Activated CD8-positive, alpha-beta T cell treated with anti-CD3 and anti-CD28 coated beads for 36 hours (primary cell): ENCODE results near the gene VPS16. TPM values are rescaled to one million over a fixed set of nuclear protein-coding genes. Genes with fewer than 3 reads are reported as not detected.

ENCODE experiments used
- ATAC-seq: fragments of 200-7000 bp; cut with Tn5 transposase; one replicate; pipeline ENCODE4 v1.10.0; 2021; ENCODE audit warnings: mild to moderate bottlenecking, moderate library complexity
- CTCF ChIA-PET: fragments of 350-600 bp; sonication (Branson Sonifier 250); formaldehyde crosslinking; loops from one replicate; lab custom pipeline; 2021; ENCODE audit warnings: antibody characterized with exemption; lab: Charles Lee
- POLR2A ChIA-PET: fragments of 350-600 bp; sonication (Branson Sonifier 250); formaldehyde crosslinking; loops from one replicate; lab custom pipeline; 2021; ENCODE audit warnings: antibody characterized with exemption; lab: Charles Lee
- DNase-seq: peaks from one replicate; pipeline ENCODE4 v3.0.0-alpha.2; 2020
- H3K27ac Mint-ChIP-seq: one replicate; pipeline ENCODE4 v1.8.0; 2021; ENCODE audit warnings: mild to moderate bottlenecking, mixed read lengths
- H3K27me3 Mint-ChIP-seq: one replicate; pipeline ENCODE4 v1.8.0; 2021; ENCODE audit warnings: mixed read lengths
- H3K36me3 Mint-ChIP-seq: one replicate; pipeline ENCODE4 v1.8.0; 2021; ENCODE audit warnings: low read depth, mixed read lengths
- H3K4me1 Mint-ChIP-seq: one replicate; pipeline ENCODE4 v1.8.0; 2021; ENCODE audit warnings: low read depth, mixed read lengths
- H3K4me3 Mint-ChIP-seq: one replicate; pipeline ENCODE4 v1.8.0; 2021; ENCODE audit warnings: mild to moderate bottlenecking, moderate library complexity, mixed read lengths
- H3K9me3 Mint-ChIP-seq: one replicate; pipeline ENCODE4 v1.8.0; 2021; ENCODE audit warnings: mixed read lengths
- CTCF ChIP-seq: fragments of 200-600 bp; IDR thresholded peaks from one replicate; pipeline ENCODE4 v1.8.0; 2022; ENCODE audit warnings: antibody characterized with exemption, mild to moderate bottlenecking
- intact Hi-C: fragments of 100-400 bp; cut with micrococcal nuclease; formaldehyde crosslinking; loops from one replicate; pipeline ENCODE4 v1.10.0; 2022
- total RNA-seq, 2 experiments: library from RNA; stranded (reverse); gene quantifications; one replicate each; pipeline ENCODE4 v1.2.3, GENCODE V29; 2021

The VPS16 gene
- total RNA-seq, 2 experiments from 2014 or later = 34.5 to 38.7 TPM

- H3K27ac Mint-ChIP-seq = no peak overlapping the region
- H3K4me3 Mint-ChIP-seq = no peak overlapping the region
Observed at GRCh38 chr20:2909953-2910352, 69.4 kb downstream of the VPS16 start.

GRCh38 chr20:2911200-2911599 is 70.7 kb downstream of the VPS16 start:
- POLR2A ChIA-PET = no interaction called here
- no peaks in the 10 kb centered on the region for H3K27me3 Mint-ChIP-seq
- no peak for TF ChIP-seq CTCF
- peaks cover 8% of the 10 kb centered on the region for H3K4me1 Mint-ChIP-seq
- no peak overlapping the region for H3K4me3 Mint-ChIP-seq
- intact Hi-C loops = loop anchor here (10.0 kb wide), 1 partner anchor 74 kb away; no protein-coding TSS in a partner anchor
- H3K9me3 Mint-ChIP-seq = no peaks in the 10 kb centered on the region
- DNase-seq (no peak), ATAC-seq (peak; percentile 88)
- CTCF ChIA-PET = interaction anchor here (1.2 kb wide), 1 partner anchor 224 kb away, joined by 3 read pairs; no protein-coding TSS in a partner anchor
- no peak overlapping the region for H3K27ac Mint-ChIP-seq
- H3K36me3 Mint-ChIP-seq = peaks cover 8% of the 10 kb centered on the region

More at GRCh38 chr20:2909953-2910352, 69.4 kb downstream of the VPS16 start:
- Mint-ChIP-seq H3K9me3 (no peaks in the 10 kb centered on the region), H3K36me3 (peaks cover 8% of the 10 kb centered on the region), H3K27me3 (no peaks in the 10 kb centered on the region), H3K4me1 (peaks cover 13% of the 10 kb centered on the region)
- ChIA-PET POLR2A (no interaction called here), CTCF (interaction anchor here (1.2 kb wide), 1 partner anchor 223 kb away, joined by 3 read pairs; no protein-coding TSS in a partner anchor)
- DNase-seq (no peak), ATAC-seq (no peak)
- intact Hi-C loops = loop anchor here (10.0 kb wide), 1 partner anchor 75 kb away; no protein-coding TSS in a partner anchor
- no peak for TF ChIP-seq CTCF

GRCh38 chr20:2914160-2914559 is 73.6 kb downstream of the VPS16 start:
- peaks cover 18% of the 10 kb centered on the region for H3K4me1 Mint-ChIP-seq
- no peak for DNase-seq
- H3K27me3 Mint-ChIP-seq = no peaks in the 10 kb centered on the region
- intact Hi-C loops = loop anchor here (10.0 kb wide), 1 partner anchor 71 kb away; no protein-coding TSS in a partner anchor
- peaks cover 12% of the 10 kb centered on the region for H3K36me3 Mint-ChIP-seq
- no peak overlapping the region for H3K27ac Mint-ChIP-seq
- ChIA-PET POLR2A (no interaction called here), CTCF (interaction anchor here (1.2 to 1.6 kb wide), 4 partner anchors 13 to 101 kb away, joined by 3 to 4 read pairs (median 4); no protein-coding TSS in a partner anchor)
- H3K9me3 Mint-ChIP-seq = no peaks in the 10 kb centered on the region
- no peak overlapping the region for H3K4me3 Mint-ChIP-seq
- peak; percentile 39 for ATAC-seq
- no peak for TF ChIP-seq CTCF

Other genes with a start within 250 kb of the VPS16 start
- 100 to 1,000 TPM; 587 to 596 TPM for gene NOP56, start 188.1 kb upstream of the VPS16 start, total RNA-seq
- gene IDH3B, start 176.5 kb upstream of the VPS16 start, total RNA-seq = 100 to 1,000 TPM; 109 to 114 TPM
- 1 to 10 TPM; 1.1 to 1.2 TPM for gene EBF4, start 148.0 kb upstream of the VPS16 start, total RNA-seq
- 1 to 10 TPM; 2.0 to 2.9 TPM for gene CPXM1, start 40.1 kb upstream of the VPS16 start, total RNA-seq
- gene C20orf141, start 25.8 kb upstream of the VPS16 start, total RNA-seq = not detected
- gene TMEM239, start 24.4 kb upstream of the VPS16 start, total RNA-seq = not detected
- 10 to 100 TPM; 33.9 to 34.3 TPM for gene PCED1A, start 90 bp upstream of the VPS16 start, total RNA-seq
- gene PTPRA, start 32.7 kb downstream of the VPS16 start, total RNA-seq = 10 to 100 TPM; 42.0 to 43.1 TPM
- gene GNRH2, start 202.9 kb downstream of the VPS16 start, total RNA-seq = under 1 TPM; 0.36 to 0.85 TPM
- gene MRPS26, start 205.3 kb downstream of the VPS16 start, total RNA-seq = 10 to 100 TPM; 63.6 to 70.0 TPM
- not detected for gene OXT, start 230.9 kb downstream of the VPS16 start, total RNA-seq
- not detected for gene AVP, start 244.0 kb downstream of the VPS16 start, total RNA-seq